ENCODE measurements around the gene WDR17.
A peak's percentile ranks its signal among the peaks of the same experiment; 100 is the strongest.

The WDR17 gene

DNA sequence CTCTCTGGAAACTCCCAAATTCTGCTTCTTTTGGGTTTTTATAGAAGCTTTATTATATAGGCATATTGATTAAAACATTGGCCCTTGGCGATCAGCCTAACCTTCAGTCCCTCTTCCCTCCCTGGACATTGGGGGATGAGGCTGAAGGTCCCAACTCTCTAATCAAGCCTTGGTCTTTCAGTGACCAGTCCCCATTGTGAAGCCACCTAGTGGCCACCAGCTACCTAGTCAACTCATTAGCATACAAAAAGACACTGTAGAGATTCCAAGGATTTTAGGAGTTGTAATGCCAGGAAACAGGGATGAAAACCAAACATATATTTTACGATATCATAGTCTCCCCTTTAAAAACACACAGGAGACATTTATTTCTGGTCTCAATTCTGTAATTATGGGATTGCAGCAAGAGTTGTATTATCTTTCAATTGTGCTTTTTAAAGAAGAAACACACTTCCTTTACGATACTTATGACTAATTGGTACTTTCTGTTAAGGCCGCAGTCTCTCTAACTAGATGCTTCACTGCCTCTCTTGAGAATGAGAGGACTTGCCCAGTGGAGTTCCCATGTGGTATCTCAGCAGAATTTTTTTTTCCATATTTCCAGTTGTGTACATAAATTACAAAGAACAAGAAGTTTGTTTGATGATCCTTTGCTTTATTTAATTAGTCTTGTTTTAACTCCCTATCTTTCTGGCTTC is 58.2 kb downstream of the WDR17 start:
- no peak overlapping the region for H3K4me3 ChIP-seq (ENCODE audit: low read length)
- peak; percentile 75 for TF ChIP-seq CTCF (IDR thresholded peaks at IDR 0.05; ENCODE audit: insufficient read depth, low read depth, low read length, missing control alignments)
- peak; percentile 30 for DNase-seq (ENCODE audit: low read depth)

GRCh38 chr4:176125063-176125462 is 59.4 kb downstream of the WDR17 start:
- no peak for DNase-seq (ENCODE audit: low read depth)
- H3K4me3 ChIP-seq (ENCODE audit: low read length) = no peak overlapping the region
- TF ChIP-seq CTCF (IDR thresholded peaks at IDR 0.05; ENCODE audit: insufficient read depth, low read depth, low read length, missing control alignments) = no peak

DNA sequence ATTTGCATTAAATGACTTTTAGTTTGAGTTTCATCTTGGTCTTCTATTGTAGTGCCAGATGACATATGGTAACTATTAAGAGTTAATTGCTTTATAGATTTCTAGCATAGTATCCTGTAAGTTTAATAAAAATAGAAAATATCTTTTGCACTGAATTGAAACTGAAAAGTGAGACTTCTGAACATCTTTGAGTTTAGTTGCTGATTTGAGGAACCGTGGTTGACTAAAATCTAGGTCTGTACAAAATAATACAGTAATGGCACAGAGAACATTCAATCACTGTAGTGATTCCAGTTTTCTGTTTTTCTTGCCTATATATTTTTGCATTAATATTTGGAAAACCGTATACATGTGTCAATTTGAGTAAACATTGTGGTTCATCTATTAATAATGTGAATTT is 69.0 kb downstream of the WDR17 start:
- TF ChIP-seq CTCF (IDR thresholded peaks at IDR 0.05; ENCODE audit: insufficient read depth, low read depth, low read length, missing control alignments) = no peak
- H3K4me3 ChIP-seq (ENCODE audit: low read length) = no peak overlapping the region
- no peak for DNase-seq (ENCODE audit: low read depth)

DNA sequence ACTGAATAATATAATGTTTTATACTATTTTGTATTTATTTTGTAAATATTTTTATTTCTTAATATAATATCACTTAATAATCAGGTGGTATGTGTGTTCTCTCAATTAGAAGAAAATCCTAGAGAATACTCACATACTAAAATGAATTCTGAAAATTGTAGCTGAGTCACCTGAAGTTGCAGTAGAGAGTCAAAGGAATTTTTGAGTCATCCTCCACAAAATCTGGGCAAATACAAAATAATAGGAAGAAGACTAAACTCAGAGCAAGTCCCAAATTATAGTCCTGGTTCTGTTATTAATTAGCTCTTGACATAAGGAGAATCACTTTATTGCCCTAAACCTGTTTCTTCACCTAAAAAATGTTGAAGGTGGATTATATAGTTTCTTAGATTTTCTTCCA is 72.0 kb downstream of the WDR17 start:
- DNase-seq (ENCODE audit: low read depth) = peak; percentile 20
- no peak overlapping the region for H3K4me3 ChIP-seq (ENCODE audit: low read length)
- TF ChIP-seq CTCF (IDR thresholded peaks at IDR 0.05; ENCODE audit: insufficient read depth, low read depth, low read length, missing control alignments) = no peak

GRCh38 chr4:176139518-176139917 is 73.9 kb downstream of the WDR17 start:
- TF ChIP-seq CTCF (IDR thresholded peaks at IDR 0.05; ENCODE audit: insufficient read depth, low read depth, low read length, missing control alignments) = no peak
- DNase-seq (ENCODE audit: low read depth) = no peak
- no peak overlapping the region for H3K4me3 ChIP-seq (ENCODE audit: low read length)

- H3K4me3 ChIP-seq (ENCODE audit: low read length) = no peak overlapping the region
These were observed 76.6 kb downstream of the WDR17 start for GRCh38 chr4:176142253-176142652.

More at GRCh38 chr4:176142253-176142652, 76.6 kb downstream of the WDR17 start:
- DNase-seq (ENCODE audit: low read depth) = no peak
- TF ChIP-seq CTCF (IDR thresholded peaks at IDR 0.05; ENCODE audit: insufficient read depth, low read depth, low read length, missing control alignments) = no peak

All from epithelial cell of esophagus (primary cell).